SK-N-MC (cell line): Measurements from ENCODE around the gene PLSCR3.

Source experiments
- EZH2 ChIP-seq: fragments of 200-600 bp; sonication (generic); IDR thresholded peaks from one replicate; pipeline ENCODE4 v1.6.1; 2017; ENCODE audit warnings: antibody characterized with exemption
- POLR2AphosphoS5 ChIP-seq: IDR thresholded peaks from 2 replicates; pipeline ENCODE4 v1.6.1; 2012; ENCODE audit warnings: mild to moderate bottlenecking, low read depth, low read length, borderline replicate concordance

- no peak for TF ChIP-seq EZH2
- TF ChIP-seq POLR2AphosphoS5: no peak
Measured at GRCh38 chr17:7380321-7380720, 14.0 kb downstream of the PLSCR3 start.
